ENCODE measurements around the gene NFATC1.

NFATC1 gene

DNA sequence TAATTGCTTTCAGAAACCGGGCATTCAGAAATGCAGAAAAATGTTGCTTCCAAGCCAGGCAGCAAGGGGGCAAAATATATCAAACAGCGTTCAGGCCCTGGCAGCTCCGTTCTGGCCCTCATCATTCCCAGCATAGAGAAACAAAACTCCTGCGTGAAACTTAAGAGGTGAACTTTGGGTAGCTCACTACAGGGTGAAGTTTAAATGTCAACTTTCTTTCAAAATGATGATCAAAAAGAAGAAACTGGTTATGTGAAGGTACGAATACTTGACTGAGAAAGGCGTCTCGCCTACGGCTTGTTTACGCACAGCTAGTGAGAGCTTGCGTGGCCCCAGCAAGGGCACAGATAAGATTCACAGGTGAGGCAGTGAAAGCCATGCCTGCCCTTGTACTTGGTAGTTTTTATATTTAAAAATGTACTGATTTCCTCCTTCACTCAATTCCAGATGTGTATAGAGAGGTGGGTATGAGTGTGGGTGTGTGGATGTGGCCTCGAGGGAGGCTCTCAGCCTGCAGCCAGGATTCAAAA lies 127.5 kb downstream of the NFATC1 start:
- Histone ChIP-seq H3K27me3 (ENCODE audit: control insufficient read depth, insufficient read depth, low read length) (peaks cover 15% of the 10 kb centered on the region), H3K4me2 (ENCODE audit: low read length) (no peak overlapping the region), H3K4me1 (ENCODE audit: control insufficient read depth, insufficient read depth, low read length) (no peaks in the 10 kb centered on the region), H3K36me3 (ENCODE audit: insufficient read depth, low read length) (no peaks in the 10 kb centered on the region), H3K9me3 (replicated peaks; ENCODE audit: low read length) (no peaks in the 10 kb centered on the region), H3K9ac (ENCODE audit: low read depth, low read length) (no peak overlapping the region), H3K4me3 (ENCODE audit: low read length) (no peak overlapping the region)

DNA sequence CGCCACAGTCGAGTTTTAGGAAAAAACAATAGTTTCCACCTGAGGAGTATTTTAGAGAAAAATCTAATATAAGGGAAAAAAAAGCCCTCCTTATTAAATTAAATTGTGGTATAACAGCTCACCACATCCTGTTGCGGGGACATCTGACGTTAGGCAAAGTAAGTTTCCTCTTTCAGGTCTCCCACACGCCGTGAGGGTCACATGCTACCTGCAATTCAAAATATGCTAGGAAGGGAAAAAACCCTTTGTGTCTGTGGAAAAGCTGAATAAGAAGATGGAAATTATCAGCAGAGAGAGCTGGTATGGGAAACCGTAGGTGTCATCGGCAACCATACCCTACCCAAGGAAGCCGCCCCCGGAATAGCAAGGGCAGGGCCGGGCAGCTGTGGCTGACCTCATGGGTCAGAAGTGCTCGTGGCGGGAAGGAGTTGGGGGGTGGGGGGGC lies 128.0 kb downstream of the NFATC1 start:
- peaks cover 20% of the 10 kb centered on the region for H3K27me3 ChIP-seq (ENCODE audit: control insufficient read depth, insufficient read depth, low read length)
- H3K36me3 ChIP-seq (ENCODE audit: insufficient read depth, low read length), result no peaks in the 10 kb centered on the region
- H3K9me3 ChIP-seq (replicated peaks; ENCODE audit: low read length), result no peaks in the 10 kb centered on the region
- H3K9ac ChIP-seq (ENCODE audit: low read depth, low read length), result no peak overlapping the region
- no peak overlapping the region for H3K4me2 ChIP-seq (ENCODE audit: low read length)
- no peak overlapping the region for H3K4me3 ChIP-seq (ENCODE audit: low read length)
- no peaks in the 10 kb centered on the region for H3K4me1 ChIP-seq (ENCODE audit: control insufficient read depth, insufficient read depth, low read length)

DNA sequence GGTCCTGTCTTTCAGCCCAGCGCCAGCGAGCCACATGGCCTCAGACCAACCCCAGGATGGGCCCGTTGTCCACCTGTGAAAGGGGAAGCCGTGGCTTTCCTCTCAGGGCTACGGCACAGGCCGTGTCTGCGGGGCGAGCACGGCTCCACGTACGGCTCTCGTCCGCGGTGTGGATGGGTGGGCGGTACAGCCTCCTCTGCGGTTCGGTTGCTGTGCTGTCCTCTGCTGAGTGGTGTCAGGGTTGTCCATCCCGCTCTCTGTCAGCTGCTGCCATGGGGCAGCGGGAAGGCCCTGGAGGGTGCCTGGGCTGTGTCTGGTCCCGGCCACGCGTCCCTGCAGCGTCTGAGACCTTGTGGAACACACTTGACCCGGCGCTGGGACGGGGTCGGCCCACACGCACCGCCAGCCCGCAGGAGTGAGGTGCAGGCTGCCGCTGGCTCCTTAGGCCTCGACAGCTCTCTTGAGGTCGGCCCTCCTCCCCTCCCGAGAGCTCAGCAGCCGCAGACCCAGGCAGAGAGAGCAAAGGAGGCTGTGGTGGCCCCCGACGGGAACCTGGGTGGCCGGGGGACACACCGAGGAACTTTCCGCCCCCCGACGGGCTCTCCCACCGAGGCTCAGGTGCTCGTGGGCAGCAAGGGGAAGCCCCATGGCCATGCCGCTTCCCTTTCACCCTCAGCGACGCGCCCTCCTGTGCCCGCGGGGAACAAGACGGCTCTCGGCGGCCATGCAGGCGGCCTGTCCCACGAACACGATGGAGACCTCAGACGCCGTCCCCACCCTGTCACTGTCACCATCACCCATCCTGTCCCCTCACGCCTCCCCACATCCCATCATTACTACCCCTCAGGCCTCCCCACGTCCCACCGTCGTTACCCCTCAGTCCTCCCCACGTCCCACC lies 128.7 kb downstream of the NFATC1 start:
- H3K27me3 ChIP-seq (ENCODE audit: control insufficient read depth, insufficient read depth, low read length), result peaks cover 25% of the 10 kb centered on the region
- H3K4me2 ChIP-seq (ENCODE audit: low read length), result no peak overlapping the region
- H3K4me3 ChIP-seq (ENCODE audit: low read length), result no peak overlapping the region
- H3K9me3 ChIP-seq (replicated peaks; ENCODE audit: low read length), result no peaks in the 10 kb centered on the region
- no peaks in the 10 kb centered on the region for H3K36me3 ChIP-seq (ENCODE audit: insufficient read depth, low read length)
- no peak overlapping the region for H3K9ac ChIP-seq (ENCODE audit: low read depth, low read length)
- H3K4me1 ChIP-seq (ENCODE audit: control insufficient read depth, insufficient read depth, low read length), result no peaks in the 10 kb centered on the region

DNA sequence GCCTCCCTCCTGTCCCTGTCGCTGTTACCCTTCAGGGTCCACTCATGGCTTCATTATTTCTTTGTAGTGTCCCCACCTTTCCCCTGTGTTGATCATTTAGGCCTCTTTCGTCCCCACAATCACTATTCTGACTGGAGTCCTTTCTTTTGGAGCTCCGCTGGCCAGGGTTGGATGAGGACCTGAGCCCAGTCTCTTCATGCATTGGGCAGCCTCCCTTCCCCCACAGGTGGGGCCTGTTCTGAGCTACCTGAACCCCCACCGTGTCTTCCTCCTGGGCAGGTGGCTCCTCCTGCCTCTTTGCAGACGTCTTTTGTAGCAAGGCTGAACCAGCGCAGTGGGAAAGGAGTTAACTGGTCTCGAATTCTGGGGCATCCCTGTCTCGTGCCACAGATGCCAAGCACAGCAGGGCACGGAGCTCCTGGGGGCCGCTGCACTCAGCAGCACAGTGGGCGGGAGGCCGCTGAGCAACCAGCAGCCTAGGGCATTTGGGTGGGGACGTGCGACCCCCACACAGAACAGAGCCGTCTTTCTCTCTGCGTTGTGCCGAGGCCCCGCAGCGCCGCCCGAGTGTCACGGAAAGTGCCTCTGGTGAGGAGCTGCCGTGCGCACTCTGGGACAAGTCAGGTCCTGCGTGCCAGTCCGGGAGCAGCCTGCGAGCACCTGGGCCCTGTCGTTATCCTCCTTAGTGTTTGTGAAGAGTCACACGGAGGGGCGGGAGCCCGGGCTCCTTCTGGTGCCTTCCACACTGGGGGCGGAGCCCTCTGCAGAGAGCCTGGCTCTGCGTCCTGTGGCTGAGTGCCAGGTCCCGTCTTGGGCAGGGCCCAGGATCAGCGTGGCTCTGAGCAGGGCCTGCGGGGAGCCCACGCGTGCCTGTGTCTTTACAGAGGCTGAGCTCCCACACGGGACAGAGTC lies 130.1 kb downstream of the NFATC1 start:
- Histone ChIP-seq H3K4me2 (ENCODE audit: low read length) (no peak overlapping the region), H3K4me1 (ENCODE audit: control insufficient read depth, insufficient read depth, low read length) (no peaks in the 10 kb centered on the region), H3K9me3 (replicated peaks; ENCODE audit: low read length) (no peaks in the 10 kb centered on the region), H3K4me3 (ENCODE audit: low read length) (no peak overlapping the region), H3K9ac (ENCODE audit: low read depth, low read length) (no peak overlapping the region), H3K27me3 (ENCODE audit: control insufficient read depth, insufficient read depth, low read length) (peaks cover 27% of the 10 kb centered on the region), H3K36me3 (ENCODE audit: insufficient read depth, low read length) (no peaks in the 10 kb centered on the region)

DNA sequence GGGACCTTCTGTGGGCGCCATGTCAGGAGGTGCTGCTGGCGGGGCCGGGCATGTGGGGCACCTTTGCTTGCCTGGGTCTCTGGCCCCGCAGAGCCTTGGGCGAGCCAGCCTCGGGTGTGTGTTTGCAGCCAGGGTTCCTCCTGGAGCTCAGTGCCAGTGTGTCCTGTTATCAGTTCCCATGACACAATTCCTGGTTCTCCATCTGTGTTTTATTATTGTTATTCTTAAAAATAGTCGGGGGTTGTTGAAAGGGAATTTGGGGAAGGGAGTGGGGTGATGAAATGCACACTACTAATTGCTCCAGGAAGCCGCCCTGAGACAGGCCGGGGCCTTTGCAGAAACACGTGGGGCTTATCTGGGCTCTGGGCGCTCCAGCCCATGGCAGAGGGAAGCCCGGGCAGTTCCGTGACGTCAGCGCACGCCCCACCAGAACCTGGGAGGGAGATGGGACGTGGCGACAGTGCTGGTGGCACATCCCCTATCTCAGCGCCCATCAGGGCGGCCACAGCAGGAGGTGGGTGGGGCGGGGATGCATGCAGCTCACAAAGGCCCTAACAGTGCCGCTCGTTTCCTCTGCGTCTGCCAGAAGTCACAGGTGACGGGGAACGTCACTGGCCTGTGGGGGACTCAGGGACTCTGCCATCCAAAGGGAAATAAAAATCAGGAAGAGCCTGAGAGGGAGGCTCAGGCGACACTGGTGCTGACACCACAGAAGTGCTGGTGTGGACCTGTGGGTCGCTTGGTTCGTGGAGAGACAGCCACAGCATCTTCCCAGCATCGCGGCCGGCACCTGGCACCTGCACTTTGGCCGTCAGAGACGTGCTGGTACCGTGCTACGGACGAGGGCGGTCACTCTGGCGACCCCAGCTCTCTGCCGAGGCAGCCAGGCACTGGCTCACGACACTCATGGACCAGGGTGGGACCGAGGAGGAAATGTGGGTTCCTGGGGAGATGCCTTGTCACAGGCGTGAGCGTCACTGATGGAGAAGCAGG lies 131.0 kb downstream of the NFATC1 start:
- H3K27me3 ChIP-seq (ENCODE audit: control insufficient read depth, insufficient read depth, low read length), result peaks cover 27% of the 10 kb centered on the region
- no peaks in the 10 kb centered on the region for H3K4me1 ChIP-seq (ENCODE audit: control insufficient read depth, insufficient read depth, low read length)
- no peaks in the 10 kb centered on the region for H3K9me3 ChIP-seq (replicated peaks; ENCODE audit: low read length)
- H3K9ac ChIP-seq (ENCODE audit: low read depth, low read length), result no peak overlapping the region
- H3K36me3 ChIP-seq (ENCODE audit: insufficient read depth, low read length), result no peaks in the 10 kb centered on the region
- H3K4me3 ChIP-seq (ENCODE audit: low read length), result no peak overlapping the region
- no peak overlapping the region for H3K4me2 ChIP-seq (ENCODE audit: low read length)

DNA sequence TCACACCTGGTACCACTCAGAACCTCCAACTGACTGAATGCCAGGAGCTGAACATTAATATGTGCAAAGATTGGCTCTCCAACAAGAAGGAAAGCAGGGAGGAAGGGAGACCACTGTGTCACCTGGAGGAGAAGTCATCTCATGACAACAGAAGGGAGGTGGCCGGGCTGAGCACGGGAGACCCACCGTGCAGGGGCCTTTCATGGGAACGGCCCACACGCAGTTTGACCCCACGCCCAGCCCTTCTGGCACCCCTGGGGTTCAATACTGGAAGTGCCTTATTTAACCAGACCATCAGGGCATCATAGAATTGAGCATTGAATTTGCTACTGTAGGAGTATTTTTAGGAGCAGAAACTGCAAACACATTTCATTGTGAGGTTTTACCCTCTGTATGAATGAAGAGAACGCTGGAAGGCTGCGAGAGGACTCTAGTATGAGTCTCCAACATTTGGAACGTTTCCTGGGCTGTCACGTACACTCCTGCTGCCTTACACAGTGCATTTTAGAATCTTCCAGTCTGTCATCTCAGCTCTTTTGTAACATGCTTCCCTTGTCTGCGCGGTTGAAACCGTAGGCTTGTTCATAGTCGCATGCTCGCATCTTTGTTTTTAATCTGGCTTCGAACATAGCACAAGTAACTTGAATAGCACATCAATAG lies 132.1 kb downstream of the NFATC1 start:
- no peak overlapping the region for H3K4me3 ChIP-seq (ENCODE audit: low read length)
- no peaks in the 10 kb centered on the region for H3K4me1 ChIP-seq (ENCODE audit: control insufficient read depth, insufficient read depth, low read length)
- no peak overlapping the region for H3K9ac ChIP-seq (ENCODE audit: low read depth, low read length)
- no peaks in the 10 kb centered on the region for H3K36me3 ChIP-seq (ENCODE audit: insufficient read depth, low read length)
- no peaks in the 10 kb centered on the region for H3K9me3 ChIP-seq (replicated peaks; ENCODE audit: low read length)
- H3K27me3 ChIP-seq (ENCODE audit: control insufficient read depth, insufficient read depth, low read length), result peaks cover 33% of the 10 kb centered on the region
- H3K4me2 ChIP-seq (ENCODE audit: low read length), result no peak overlapping the region

DNA sequence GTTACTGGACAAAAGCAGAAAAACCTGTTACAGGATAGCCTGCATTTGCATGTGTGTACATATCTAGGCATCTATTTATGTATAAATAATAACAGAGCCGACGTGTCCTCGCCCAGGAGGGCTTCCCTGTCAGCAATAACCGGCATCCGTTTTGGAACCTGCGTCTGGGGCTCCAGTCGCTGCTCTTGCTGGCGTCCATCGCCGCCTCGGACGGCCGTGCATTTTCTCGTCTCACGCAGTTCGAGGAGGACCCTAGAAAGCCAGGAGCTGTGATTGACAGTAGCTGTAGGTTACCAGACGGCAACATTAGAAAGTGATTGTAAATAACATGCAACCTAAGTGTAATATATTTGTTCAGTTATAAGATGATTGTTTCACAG lies 132.6 kb downstream of the NFATC1 start:
- no peaks in the 10 kb centered on the region for H3K36me3 ChIP-seq (ENCODE audit: insufficient read depth, low read length)
- H3K9me3 ChIP-seq (replicated peaks; ENCODE audit: low read length), result no peaks in the 10 kb centered on the region
- H3K4me3 ChIP-seq (ENCODE audit: low read length), result no peak overlapping the region
- H3K9ac ChIP-seq (ENCODE audit: low read depth, low read length), result no peak overlapping the region
- peaks cover 38% of the 10 kb centered on the region for H3K27me3 ChIP-seq (ENCODE audit: control insufficient read depth, insufficient read depth, low read length)
- no peak overlapping the region for H3K4me2 ChIP-seq (ENCODE audit: low read length)
- no peaks in the 10 kb centered on the region for H3K4me1 ChIP-seq (ENCODE audit: control insufficient read depth, insufficient read depth, low read length)

DNA sequence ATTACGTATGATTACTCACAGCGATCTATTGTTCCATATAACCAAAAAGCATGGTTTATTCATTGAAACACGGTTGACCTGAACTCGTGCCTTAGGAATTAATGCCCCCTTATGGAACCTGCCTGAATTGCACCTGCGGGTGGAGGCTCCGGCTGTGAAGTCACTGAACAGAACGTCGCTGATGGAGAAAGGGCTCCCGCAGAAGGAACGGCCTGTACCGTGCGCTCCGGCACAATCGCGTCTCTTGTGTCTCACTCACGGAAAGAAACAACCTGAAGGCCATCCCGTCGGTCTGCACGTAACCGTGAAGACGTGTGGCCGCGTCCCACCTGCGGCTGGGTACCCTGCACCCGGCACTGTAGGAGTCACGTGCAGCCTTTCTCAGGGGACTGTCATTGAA lies 133.1 kb downstream of the NFATC1 start:
- Histone ChIP-seq H3K9me3 (replicated peaks; ENCODE audit: low read length) (no peaks in the 10 kb centered on the region), H3K4me3 (ENCODE audit: low read length) (no peak overlapping the region), H3K4me2 (ENCODE audit: low read length) (no peak overlapping the region), H3K9ac (ENCODE audit: low read depth, low read length) (no peak overlapping the region), H3K36me3 (ENCODE audit: insufficient read depth, low read length) (no peaks in the 10 kb centered on the region), H3K27me3 (ENCODE audit: control insufficient read depth, insufficient read depth, low read length) (peaks cover 43% of the 10 kb centered on the region), H3K4me1 (ENCODE audit: control insufficient read depth, insufficient read depth, low read length) (no peaks in the 10 kb centered on the region)

DNA sequence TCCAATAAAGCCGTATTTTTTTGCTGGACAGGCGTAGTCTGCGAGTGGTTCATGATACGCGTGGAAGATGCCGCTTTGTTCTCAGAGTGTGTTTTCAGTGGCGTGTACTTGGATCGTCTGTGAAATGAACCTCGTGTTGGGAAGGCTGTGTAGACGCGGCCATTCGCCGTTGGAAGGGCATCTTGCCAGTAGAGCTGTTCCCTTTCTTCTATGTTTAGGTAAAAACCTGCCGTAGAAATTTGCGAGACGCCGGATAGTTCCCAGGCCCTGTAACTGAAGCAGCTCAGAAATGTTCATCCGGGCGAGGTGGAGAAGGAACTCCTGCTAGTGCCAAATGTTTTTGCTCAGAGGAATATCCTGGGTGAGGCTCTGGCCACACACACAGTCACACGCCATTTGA lies 133.6 kb downstream of the NFATC1 start:
- no peaks in the 10 kb centered on the region for H3K36me3 ChIP-seq (ENCODE audit: insufficient read depth, low read length)
- H3K4me1 ChIP-seq (ENCODE audit: control insufficient read depth, insufficient read depth, low read length), result no peaks in the 10 kb centered on the region
- H3K27me3 ChIP-seq (ENCODE audit: control insufficient read depth, insufficient read depth, low read length), result peaks cover 48% of the 10 kb centered on the region
- H3K4me3 ChIP-seq (ENCODE audit: low read length), result no peak overlapping the region
- H3K4me2 ChIP-seq (ENCODE audit: low read length), result no peak overlapping the region
- no peaks in the 10 kb centered on the region for H3K9me3 ChIP-seq (replicated peaks; ENCODE audit: low read length)
- H3K9ac ChIP-seq (ENCODE audit: low read depth, low read length), result no peak overlapping the region

DNA sequence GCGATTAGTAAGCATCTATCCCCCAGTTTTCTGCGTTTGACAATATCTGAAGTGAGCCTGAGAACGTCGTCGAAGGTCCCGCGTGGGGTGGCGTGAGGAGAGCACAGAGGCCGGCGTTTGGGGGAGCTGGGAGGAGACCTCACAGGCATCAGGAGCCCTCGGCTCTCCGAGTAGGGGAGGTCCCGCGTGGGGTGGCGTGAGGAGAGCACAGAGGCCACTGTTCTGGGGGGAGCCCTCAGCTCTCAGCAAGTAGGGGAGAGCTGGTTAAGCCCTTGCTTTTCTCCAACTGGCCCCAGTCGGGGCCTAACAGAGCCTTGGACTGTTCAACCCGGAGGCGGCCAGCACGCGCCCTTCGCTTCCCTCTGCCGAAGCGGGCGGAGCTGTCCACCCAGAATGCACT lies 134.3 kb downstream of the NFATC1 start:
- peaks cover 50% of the 10 kb centered on the region for H3K27me3 ChIP-seq (ENCODE audit: control insufficient read depth, insufficient read depth, low read length)
- H3K4me3 ChIP-seq (ENCODE audit: low read length), result no peak overlapping the region
- H3K9me3 ChIP-seq (replicated peaks; ENCODE audit: low read length), result no peaks in the 10 kb centered on the region
- H3K4me2 ChIP-seq (ENCODE audit: low read length), result no peak overlapping the region
- no peaks in the 10 kb centered on the region for H3K36me3 ChIP-seq (ENCODE audit: insufficient read depth, low read length)
- H3K9ac ChIP-seq (ENCODE audit: low read depth, low read length), result no peak overlapping the region
- no peaks in the 10 kb centered on the region for H3K4me1 ChIP-seq (ENCODE audit: control insufficient read depth, insufficient read depth, low read length)
